Keratinocyte (primary cell): ENCODE measurements around the gene GPR146. TPM values are rescaled to one million over a fixed set of nuclear protein-coding genes. Genes with fewer than 3 reads are reported as not detected.

Source experiments
- DNase-seq: peaks from one replicate; pipeline ENCODE4 v3.0.0-alpha.2; 2011; ENCODE audit warnings: low read depth, missing footprints, low spot score
- FAIRE-seq: peaks from 2 replicates; lab custom pipeline; 2011; peaks lifted over from hg19 to GRCh38; lab: Jason Lieb, UNC
- H2AFZ ChIP-seq: 2 replicates; pipeline ENCODE4 v1.6.0; 2012; ENCODE audit warnings: low read length, control low read depth, inconsistent platforms; ENCODE audit not compliant: control insufficient read depth
- H3K27ac ChIP-seq: 2 replicates; pipeline ENCODE4 v1.5.1; 2011; ENCODE audit warnings: low read length; ENCODE audit not compliant: control insufficient read depth, insufficient read depth
- H3K27me3 ChIP-seq: 3 replicates; pipeline ENCODE4 v1.6.0; 2011; ENCODE audit warnings: low read length; ENCODE audit not compliant: control insufficient read depth, insufficient read depth; ENCODE audit errors: extremely low read depth
- H3K36me3 ChIP-seq, 2 experiments: 2 replicates in 1 of 2; 3 replicates in 1 of 2; pipeline ENCODE4 v1.5.1; 2011; ENCODE audit warnings: low read length in 2 of 2, mild to moderate bottlenecking in 1 of 2; ENCODE audit not compliant: control insufficient read depth in 2 of 2, insufficient read depth in 2 of 2; ENCODE audit errors: extremely low read depth in 1 of 2
- H3K4me1 ChIP-seq: 3 replicates; pipeline ENCODE4 v1.5.1; 2011; ENCODE audit warnings: low read length; ENCODE audit not compliant: control insufficient read depth, insufficient read depth; ENCODE audit errors: extremely low read depth
- H3K4me2 ChIP-seq: 3 replicates; pipeline ENCODE4 v1.6.0; 2011; ENCODE audit warnings: low read depth, low read length; ENCODE audit not compliant: control insufficient read depth, insufficient read depth; ENCODE audit errors: extremely low read depth
- H3K4me3 ChIP-seq, 3 experiments: fragments of 200-600 bp in 1 of 3; sonication (generic) in 1 of 3; 2 replicates in 2 of 3; 3 replicates in 1 of 3; pipeline ENCODE4 v1.5.1; 2011 to 2016; ENCODE audit warnings: low read length in 3 of 3, mild to moderate bottlenecking in 3 of 3, control low read depth in 2 of 3, inconsistent platforms in 1 of 3, low read depth in 1 of 3, mixed read lengths in 1 of 3, mixed run types in 1 of 3, moderate library complexity in 1 of 3; ENCODE audit not compliant: control insufficient read depth in 2 of 3, insufficient read depth in 2 of 3; ENCODE audit errors: extremely low read depth in 1 of 3
- H3K79me2 ChIP-seq: 2 replicates; pipeline ENCODE4 v1.6.0; 2012; ENCODE audit warnings: low read length; ENCODE audit not compliant: control insufficient read depth, insufficient read depth
- H3K9ac ChIP-seq: 3 replicates; pipeline ENCODE4 v1.6.0; 2011; ENCODE audit warnings: low read length; ENCODE audit not compliant: control insufficient read depth, insufficient read depth; ENCODE audit errors: extremely low read depth
- H3K9me1 ChIP-seq: 3 replicates; pipeline ENCODE4 v1.6.0; 2011; ENCODE audit warnings: low read length; ENCODE audit not compliant: control insufficient read depth, insufficient read depth; ENCODE audit errors: extremely low read depth
- H3K9me3 ChIP-seq: 2 replicates; pipeline ENCODE4 v1.5.1; 2012; ENCODE audit warnings: low read depth, low read length; ENCODE audit not compliant: control insufficient read depth
- H4K20me1 ChIP-seq: 3 replicates; pipeline ENCODE4 v1.6.0; 2011; ENCODE audit warnings: low read length; ENCODE audit not compliant: control insufficient read depth, insufficient read depth; ENCODE audit errors: extremely low read depth
- EZH2 ChIP-seq: IDR thresholded peaks from one replicate; pipeline ENCODE4 v1.6.1; 2012; ENCODE audit warnings: inconsistent platforms, mild to moderate bottlenecking, low read length, moderate library complexity
- dilution Hi-C: fragments of 300-500 bp; cut with MboI; formaldehyde crosslinking; loops from one replicate; pipeline ENCODE4 v1.7.0; 2020; ENCODE audit warnings: low sequenced_read_pairs; ENCODE audit not compliant: extremely low pct_ligation_motif_present
- polyA plus RNA-seq, 5 experiments: library from polyadenylated mRNA; depleted of rRNA in 3 of 5; stranded (reverse) in 3 of 5; stranded (forward) in 1 of 5; unstranded in 1 of 5; fragments of >200 nt; gene quantifications; 1 replicate in 1 of 5; 2 replicates in 3 of 5; 3 replicates in 1 of 5; pipeline versions ENCODE4 v1.2.1 to v1.2.3, GENCODE V29; 2011 to 2012; ENCODE audit warnings: missing spikeins in 2 of 5, low read depth in 1 of 5, low replicate concordance in 1 of 5
- TF ChIP-seq, protein P1 (sequence below), 3 experiments: IDR thresholded peaks in 1 of 3; conservative IDR thresholded peaks in 1 of 3; optimal IDR thresholded peaks in 1 of 3; 2 replicates in 2 of 3; 3 replicates in 1 of 3; pipeline versions ENCODE3 to v1.5.1; 2011; ENCODE audit warnings: low read length in 3 of 3, mild to moderate bottlenecking in 3 of 3, moderate library complexity in 2 of 3, control low read depth in 1 of 3, inconsistent platforms in 1 of 3; ENCODE audit not compliant: insufficient read depth in 2 of 3; ENCODE audit errors: extremely low read depth in 1 of 3

The GPR146 gene
- polyA plus RNA-seq, 1 donor (not counting 4 experiments of a cell fraction or from before 2014, with no cell fraction given) = 0.13 TPM

DNA sequence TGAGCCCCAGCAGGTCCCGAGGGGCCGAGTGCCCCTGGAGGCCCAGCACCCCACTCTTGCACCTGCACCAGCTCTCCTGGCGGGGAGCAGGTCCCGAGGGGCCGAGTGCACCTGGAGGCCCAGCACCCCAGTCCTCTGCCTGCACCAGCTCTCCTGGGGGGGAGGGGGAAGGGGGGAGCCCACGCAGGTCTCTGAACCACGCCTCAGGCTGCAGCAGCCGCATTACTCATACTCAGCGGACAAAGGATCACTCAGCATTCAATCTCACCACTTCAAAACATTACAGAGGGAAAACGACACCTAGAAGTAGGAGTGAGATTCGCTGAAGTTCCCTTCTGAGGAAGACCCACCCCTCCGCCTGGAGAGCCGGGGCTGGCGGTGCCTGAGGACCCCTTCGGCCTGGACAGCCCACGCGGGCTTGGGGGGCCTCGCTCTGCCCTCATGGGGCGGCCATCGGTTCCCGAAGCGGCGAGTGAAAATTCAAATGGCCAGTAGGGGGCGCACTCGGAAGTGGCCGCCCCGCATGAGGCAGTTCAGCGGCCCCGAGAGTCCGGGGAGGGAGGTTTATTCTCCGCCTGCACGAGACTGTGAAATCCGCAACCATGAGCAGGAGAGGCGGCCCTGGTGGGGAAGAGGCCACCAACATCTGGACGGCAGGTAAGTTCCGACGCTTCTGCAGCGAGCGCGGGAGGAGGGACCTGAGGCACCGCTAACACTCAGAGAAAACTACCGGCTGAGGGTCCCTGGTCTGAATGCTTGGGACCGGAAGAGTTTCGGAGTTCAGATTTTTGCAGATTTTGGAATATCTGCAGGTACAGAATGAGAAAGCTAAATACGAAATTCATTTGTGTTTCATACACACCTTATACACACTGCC lies 42.5 kb downstream of the GPR146 start:
- no peaks in the 10 kb centered on the region for H3K79me2 ChIP-seq
- H2AFZ ChIP-seq = peak overlapping the region; percentile 77
- no peaks in the 10 kb centered on the region for H3K9me3 ChIP-seq
- dilution Hi-C loops = no loop called here
- DNase-seq (peak; percentile 33), FAIRE-seq (peak; percentile 51)
- H3K27me3 ChIP-seq = no peaks in the 10 kb centered on the region
- peaks cover 6% of the 10 kb centered on the region for H4K20me1 ChIP-seq
- peaks cover 0 to under 1% of the 10 kb centered on the region in 2 experiments for H3K36me3 ChIP-seq
- no peaks in the 10 kb centered on the region for H3K9me1 ChIP-seq
- TF ChIP-seq EZH2 = no peak
- TF ChIP-seq, protein P1, sequence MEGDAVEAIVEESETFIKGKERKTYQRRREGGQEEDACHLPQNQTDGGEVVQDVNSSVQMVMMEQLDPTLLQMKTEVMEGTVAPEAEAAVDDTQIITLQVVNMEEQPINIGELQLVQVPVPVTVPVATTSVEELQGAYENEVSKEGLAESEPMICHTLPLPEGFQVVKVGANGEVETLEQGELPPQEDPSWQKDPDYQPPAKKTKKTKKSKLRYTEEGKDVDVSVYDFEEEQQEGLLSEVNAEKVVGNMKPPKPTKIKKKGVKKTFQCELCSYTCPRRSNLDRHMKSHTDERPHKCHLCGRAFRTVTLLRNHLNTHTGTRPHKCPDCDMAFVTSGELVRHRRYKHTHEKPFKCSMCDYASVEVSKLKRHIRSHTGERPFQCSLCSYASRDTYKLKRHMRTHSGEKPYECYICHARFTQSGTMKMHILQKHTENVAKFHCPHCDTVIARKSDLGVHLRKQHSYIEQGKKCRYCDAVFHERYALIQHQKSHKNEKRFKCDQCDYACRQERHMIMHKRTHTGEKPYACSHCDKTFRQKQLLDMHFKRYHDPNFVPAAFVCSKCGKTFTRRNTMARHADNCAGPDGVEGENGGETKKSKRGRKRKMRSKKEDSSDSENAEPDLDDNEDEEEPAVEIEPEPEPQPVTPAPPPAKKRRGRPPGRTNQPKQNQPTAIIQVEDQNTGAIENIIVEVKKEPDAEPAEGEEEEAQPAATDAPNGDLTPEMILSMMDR (optimal IDR thresholded peaks at IDR 0.05 in 1 of 3, IDR thresholded peaks at IDR 0.05 in 1 of 3, conservative IDR thresholded peaks at IDR 0.05 in 1 of 3; ENCODE audit: extremely low read depth in 1 of 3, insufficient read depth in 2 of 3, low read length in 3 of 3) = peak; percentile 74 to 91 (median 75)
- H3K27ac ChIP-seq = peak overlapping the region; percentile 36
- peak overlapping the region; percentile 7 to 63 (median 39) for H3K4me3 ChIP-seq
- peaks cover 19% of the 10 kb centered on the region for H3K4me1 ChIP-seq
- peak overlapping the region; percentile 91 for H3K4me2 ChIP-seq
- peak overlapping the region; percentile 71 for H3K9ac ChIP-seq

DNA sequence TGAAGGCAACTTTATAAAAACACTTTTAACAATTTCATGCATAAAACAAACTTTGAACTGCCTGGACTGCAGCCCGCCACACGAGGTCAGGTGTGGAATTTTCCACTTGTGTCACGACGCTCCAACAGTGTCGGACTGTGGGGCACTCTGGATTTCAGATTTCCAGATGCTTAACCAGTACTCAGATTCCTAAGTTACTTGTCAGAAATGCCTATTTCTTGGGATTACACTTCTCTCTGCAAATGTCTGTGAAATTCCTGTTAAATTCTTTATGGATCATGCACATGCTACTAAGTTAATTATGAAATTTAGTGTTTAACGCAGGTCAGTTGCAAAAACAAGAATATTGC lies 43.1 kb downstream of the GPR146 start:
- Histone ChIP-seq H3K36me3 (peaks cover 0 to 1% of the 10 kb centered on the region in 2 experiments), H3K4me1 (peaks cover 19% of the 10 kb centered on the region)
- no peak for FAIRE-seq

More for the DNA sequence above, 43.1 kb downstream of the GPR146 start:
- TF ChIP-seq, protein P1 (optimal IDR thresholded peaks at IDR 0.05 in 1 of 3, IDR thresholded peaks at IDR 0.05 in 1 of 3, conservative IDR thresholded peaks at IDR 0.05 in 1 of 3; ENCODE audit: extremely low read depth in 1 of 3, insufficient read depth in 2 of 3, low read length in 3 of 3) = no peak
- no peak for TF ChIP-seq EZH2
- dilution Hi-C loops = no loop called here
- Histone ChIP-seq H3K27me3 (no peaks in the 10 kb centered on the region), H2AFZ (no peak overlapping the region), H3K9me1 (no peaks in the 10 kb centered on the region), H3K4me3 (no peak overlapping the region), H3K27ac (no peak overlapping the region), H3K9ac (no peak overlapping the region), H3K79me2 (no peaks in the 10 kb centered on the region), H3K4me2 (peak overlapping the region; percentile 91), H3K9me3 (no peaks in the 10 kb centered on the region), H4K20me1 (peaks cover 6% of the 10 kb centered on the region)
- DNase-seq = no peak
